IMR-90 (cell line): ENCODE measurements around the gene ZNF768. TPM values are rescaled to one million over a fixed set of nuclear protein-coding genes. Genes with fewer than 3 reads are reported as not detected.

Experiments used
- ATAC-seq: fragments of 200-7000 bp; cut with Tn5 transposase; 2 replicates; pipeline ENCODE4 v1.9.1; 2020; ENCODE audit warnings: low read depth, mild to moderate bottlenecking, moderate library complexity
- BruUV-seq: library from RNA; stranded (reverse); fragments of 400-500 nt; replicated peaks from 2 replicates; lab custom pipeline; 2021; lab: Mats Ljungman, UMichigan
- CTCF ChIA-PET: fragments of 300-600 bp; formaldehyde crosslinking; extraction: SDS; loops from one replicate; lab custom pipeline; 2021; ENCODE audit warnings: antibody characterized with exemption; lab: Yijun Ruan, JAX
- POLR2A ChIA-PET: fragments of 300-600 bp; sonication (Branson Sonifier 250); formaldehyde crosslinking; loops from one replicate; lab custom pipeline; 2022; ENCODE audit warnings: antibody characterized with exemption; ENCODE audit not compliant: unreplicated experiment; lab: Charles Lee
- DNase-seq: peaks from one replicate; pipeline ENCODE4 v3.0.0; 2013
- H2AFZ ChIP-seq: replicated peaks from 2 replicates; pipeline ENCODE3; 2013; ENCODE audit warnings: low read length, mild to moderate bottlenecking; ENCODE audit not compliant: poor library complexity
- H2AK5ac ChIP-seq: 2 replicates; pipeline ENCODE4 v1.6.1; 2013; ENCODE audit warnings: low read depth, low read length, inconsistent platforms
- H2AK9ac ChIP-seq: replicated peaks from 2 replicates; pipeline ENCODE3; 2013; ENCODE audit warnings: mild to moderate bottlenecking, low read depth, low read length, moderate library complexity; ENCODE audit not compliant: poor library complexity
- H2BK120ac ChIP-seq: 2 replicates; pipeline ENCODE4 v1.6.1; 2013; ENCODE audit warnings: low read depth, low read length, inconsistent platforms
- H2BK15ac ChIP-seq: 3 replicates; pipeline ENCODE4 v1.6.1; 2013; ENCODE audit warnings: low read depth, low read length, inconsistent platforms
- H2BK20ac ChIP-seq: 2 replicates; pipeline ENCODE4 v1.6.1; 2013; ENCODE audit warnings: low read depth, mild to moderate bottlenecking, inconsistent platforms, low read length, moderate library complexity
- H2BK5ac ChIP-seq: 2 replicates; pipeline ENCODE4 v1.6.1; 2013; ENCODE audit warnings: mild to moderate bottlenecking, low read depth, low read length, inconsistent platforms; ENCODE audit not compliant: poor library complexity, severe bottlenecking
- H3K14ac ChIP-seq: replicated peaks from 2 replicates; pipeline ENCODE4 v1.6.1; 2013; ENCODE audit warnings: low read depth, low read length, inconsistent platforms
- H3K18ac ChIP-seq: 2 replicates; pipeline ENCODE4 v1.6.1; 2013; ENCODE audit warnings: low read depth, low read length, control low read depth
- H3K23ac ChIP-seq: 2 replicates; pipeline ENCODE4 v1.6.1; 2013; ENCODE audit warnings: low read depth, low read length, inconsistent platforms
- H3K27ac ChIP-seq: 2 replicates; pipeline ENCODE4 v1.5.1; 2013; ENCODE audit warnings: mild to moderate bottlenecking, control low read depth, low read length; ENCODE audit not compliant: insufficient read depth
- H3K27me3 ChIP-seq: 2 replicates; pipeline ENCODE4 v1.6.1; 2013; ENCODE audit warnings: low read length; ENCODE audit not compliant: control insufficient read depth, insufficient read depth
- H3K36me3 ChIP-seq: 2 replicates; pipeline ENCODE4 v1.6.1; 2013; ENCODE audit warnings: low read length, mixed read lengths; ENCODE audit not compliant: control insufficient read depth, insufficient read depth
- H3K4ac ChIP-seq: 2 replicates; pipeline ENCODE4 v1.6.1; 2013; ENCODE audit warnings: low read depth, low read length, inconsistent platforms
- H3K4me1 ChIP-seq: 2 replicates; pipeline ENCODE4 v1.6.1; 2013; ENCODE audit warnings: low read length, mixed read lengths; ENCODE audit not compliant: control insufficient read depth, insufficient read depth
- H3K4me2 ChIP-seq: 2 replicates; pipeline ENCODE4 v1.6.1; 2013; ENCODE audit warnings: low read depth, mild to moderate bottlenecking, control low read depth, low read length, moderate library complexity
- H3K4me3 ChIP-seq: 2 replicates; pipeline ENCODE4 v1.5.1; 2013; ENCODE audit warnings: low read depth, mild to moderate bottlenecking, control low read depth, low read length, moderate library complexity; ENCODE audit not compliant: insufficient read depth
- H3K56ac ChIP-seq: 2 replicates; pipeline ENCODE4 v1.6.1; 2013; ENCODE audit warnings: low read length, inconsistent platforms; ENCODE audit not compliant: insufficient read depth; ENCODE audit errors: extremely low read depth
- H3K79me1 ChIP-seq, 2 experiments: 2 replicates each; pipeline ENCODE4 v1.6.1; 2013; ENCODE audit warnings: low read length in 2 of 2, inconsistent platforms in 1 of 2, low read depth in 1 of 2
- H3K9ac ChIP-seq: 2 replicates; pipeline ENCODE4 v1.6.1; 2013; ENCODE audit warnings: low read depth, low read length, control low read depth
- H3K9me1 ChIP-seq: 2 replicates; pipeline ENCODE4 v1.6.1; 2013; ENCODE audit warnings: low read length, inconsistent platforms; ENCODE audit not compliant: insufficient read depth
- H3K9me3 ChIP-seq: 2 replicates; pipeline ENCODE4 v1.6.1; 2013; ENCODE audit warnings: low read length; ENCODE audit not compliant: control insufficient read depth, insufficient read depth
- H4K20me1 ChIP-seq: 2 replicates; pipeline ENCODE4 v1.6.1; 2013; ENCODE audit warnings: low read length, inconsistent platforms; ENCODE audit not compliant: insufficient read depth
- H4K5ac ChIP-seq: 2 replicates; pipeline ENCODE4 v1.6.1; 2013; ENCODE audit warnings: mild to moderate bottlenecking, low read depth, low read length, control low read depth
- H4K8ac ChIP-seq, 2 experiments: 2 replicates each; pipeline ENCODE4 v1.6.1; 2013; ENCODE audit warnings: low read depth in 2 of 2, low read length in 2 of 2, control low read depth in 1 of 2, inconsistent platforms in 1 of 2
- H4K91ac ChIP-seq: 2 replicates; pipeline ENCODE4 v1.6.1; 2013; ENCODE audit warnings: low read depth, low read length, inconsistent platforms; ENCODE audit not compliant: insufficient read depth
- BHLHE40 ChIP-seq: fragments of 150-350 bp; IDR thresholded peaks from 2 replicates; pipeline ENCODE4 v1.6.1; 2016; ENCODE audit warnings: mild to moderate bottlenecking, low read depth, low read length
- CEBPB ChIP-seq: IDR thresholded peaks from 2 replicates; pipeline ENCODE4 v1.6.1; 2012; ENCODE audit warnings: low read depth, low read length, improper control_type of control experiment
- CHD1 ChIP-seq: IDR thresholded peaks from 2 replicates; pipeline ENCODE4 v1.6.1; 2012; ENCODE audit warnings: low read depth, low read length, improper control_type of control experiment
- ELK1 ChIP-seq: fragments of 150-350 bp; IDR thresholded peaks from 2 replicates; pipeline ENCODE4 v1.6.1; 2016; ENCODE audit warnings: low read depth, mild to moderate bottlenecking, low read length, moderate library complexity, borderline replicate concordance
- FOS ChIP-seq: fragments of 150-350 bp; IDR thresholded peaks from 2 replicates; pipeline ENCODE4 v1.6.1; 2016; ENCODE audit warnings: low read depth, low read length
- MAFK ChIP-seq: IDR thresholded peaks from 2 replicates; pipeline ENCODE4 v1.6.1; 2012; ENCODE audit warnings: low read depth, low read length, improper control_type of control experiment
- MAZ ChIP-seq: IDR thresholded peaks from 2 replicates; pipeline ENCODE4 v1.6.1; 2012; ENCODE audit warnings: low read depth, mild to moderate bottlenecking, low read length, improper control_type of control experiment, moderate library complexity, borderline replicate concordance
- MXI1 ChIP-seq: IDR thresholded peaks from 2 replicates; pipeline ENCODE4 v1.6.1; 2012; ENCODE audit warnings: low read depth, mild to moderate bottlenecking, low read length, moderate library complexity, borderline replicate concordance
- NFE2L2 ChIP-seq: fragments of 150-350 bp; IDR thresholded peaks from 2 replicates; pipeline ENCODE4 v1.6.1; 2016; ENCODE audit warnings: low read depth, mild to moderate bottlenecking, low read length
- POLR2A ChIP-seq: IDR thresholded peaks from 2 replicates; pipeline ENCODE4 v1.6.1; 2012; ENCODE audit warnings: mild to moderate bottlenecking, low read depth, low read length
- RAD21 ChIP-seq: IDR thresholded peaks from 2 replicates; pipeline ENCODE4 v1.6.1; 2012; ENCODE audit warnings: low read length, improper control_type of control experiment
- RCOR1 ChIP-seq: IDR thresholded peaks from 2 replicates; pipeline ENCODE4 v1.6.1; 2012; ENCODE audit warnings: mild to moderate bottlenecking, low read length, improper control_type of control experiment; ENCODE audit not compliant: insufficient replicate concordance
- RFX5 ChIP-seq: IDR thresholded peaks from 2 replicates; pipeline ENCODE4 v1.8.0; 2012; ENCODE audit warnings: low read depth, mild to moderate bottlenecking, low read length, moderate library complexity
- SMC3 ChIP-seq: fragments of 150-350 bp; IDR thresholded peaks from 2 replicates; pipeline ENCODE4 v1.6.1; 2016; ENCODE audit warnings: low read depth, mild to moderate bottlenecking, antibody characterized with exemption, low read length, moderate library complexity
- WGBS, 2 experiments: methylation state at CpG; one replicate each; pipeline versions ENCODE4 v1.1.5 to v1.1.7; 2013; ENCODE audit warnings: missing lambda C conversion rate in 2 of 2; ENCODE audit not compliant: insufficient read length in 1 of 2; ENCODE audit errors: extremely low coverage in 2 of 2; 5-methylcytosine and 5-hydroxymethylcytosine counted together
- dilution Hi-C: fragments of 300-500 bp; cut with HindIII; formaldehyde crosslinking; loops from one replicate; pipeline ENCODE4 v1.14.3; 2018; ENCODE audit warnings: low sequenced_read_pairs; ENCODE audit not compliant: unreplicated experiment
- in situ Hi-C: fragments of 300-500 bp; cut with MboI; formaldehyde crosslinking; loops from 3 replicates; pipeline ENCODE4 v1.14.3; 2019; ENCODE audit warnings: low sequenced_read_pairs, inconsistent platforms, mixed read lengths
- intact Hi-C: fragments of 100-400 bp; cut with micrococcal nuclease; formaldehyde crosslinking; loops from 2 replicates; pipeline ENCODE4 v1.10.0; 2022
- polyA plus RNA-seq, 3 experiments: library from polyadenylated mRNA; depleted of rRNA; stranded (reverse); fragments of >200 nt; gene quantifications; 2 replicates each; pipeline ENCODE4 v1.2.3, GENCODE V29; 2012; ENCODE audit warnings: low replicate concordance in 1 of 3
- total RNA-seq: library from RNA; depleted of rRNA; stranded (reverse); fragments of >200 nt; gene quantifications from 2 replicates; pipeline ENCODE4 v1.2.3, GENCODE V29; 2012
- TF ChIP-seq, protein P1 (sequence below): fragments of 150-350 bp; IDR thresholded peaks from 2 replicates; pipeline ENCODE4 v1.6.1; 2017; ENCODE audit warnings: mild to moderate bottlenecking, antibody characterized with exemption, low read length, low read depth
- TF ChIP-seq, protein P2 (sequence below): conservative IDR thresholded peaks from 2 replicates; pipeline ENCODE4 v1.5.1; 2012; ENCODE audit warnings: mild to moderate bottlenecking, low read depth, low read length, improper control_type of control experiment

The ZNF768 gene
- total and polyA plus RNA-seq, 2 of the 4 experiments (the other 2 are of a cell fraction), result 9.3 to 22.1 TPM

GRCh38 chr16:30553393-30553899 is 27.1 kb upstream of the ZNF768 start:
- Histone ChIP-seq H3K27me3 (no peaks in the 10 kb centered on the region), H2BK120ac (no peak overlapping the region), H3K18ac (no peak overlapping the region), H3K4me3 (no peak overlapping the region), H2AFZ (no peak overlapping the region), H3K4me2 (no peak overlapping the region), H3K4me1 (peaks cover 6% of the 10 kb centered on the region), H2BK20ac (no peak overlapping the region), H3K23ac (no peak overlapping the region), H3K36me3 (peaks cover 23% of the 10 kb centered on the region), H3K79me1 (peaks cover 16 to 40% of the 10 kb centered on the region in 2 experiments; a peak in 2 of 4 replicates), H3K9ac (no peak overlapping the region), H4K8ac (no peak overlapping the region), H4K91ac (no peak overlapping the region), H2AK5ac (no peak overlapping the region), H3K9me1 (peaks cover 6% of the 10 kb centered on the region; the same call in 1 of the 2 replicates), H3K56ac (no peak overlapping the region), H2BK15ac (no peak overlapping the region), H2BK5ac (no peak overlapping the region), H3K27ac (no peak overlapping the region), H4K20me1 (no peaks in the 10 kb centered on the region; the same call in 1 of the 2 replicates), H3K14ac (no peak overlapping the region), H3K4ac (no peak overlapping the region), H2AK9ac (no peak overlapping the region), H3K9me3 (no peaks in the 10 kb centered on the region), H4K5ac (no peak overlapping the region)
- DNase-seq (no peak), ATAC-seq (no peak)
- BruUV-seq, result no TSS peak
- WGBS, 2 experiments, result no CpG with 5 or more reads among the region's 2 CpGs
- TF ChIP-seq RAD21 (no peak), FOS (no peak), NFE2L2 (no peak), MAFK (no peak), MAZ (no peak), POLR2A (no peak), ELK1 (no peak), SMC3 (no peak), MXI1 (no peak), BHLHE40 (no peak), CHD1 (no peak), RFX5 (no peak), CEBPB (no peak), RCOR1 (no peak)
- TF ChIP-seq, protein P1, sequence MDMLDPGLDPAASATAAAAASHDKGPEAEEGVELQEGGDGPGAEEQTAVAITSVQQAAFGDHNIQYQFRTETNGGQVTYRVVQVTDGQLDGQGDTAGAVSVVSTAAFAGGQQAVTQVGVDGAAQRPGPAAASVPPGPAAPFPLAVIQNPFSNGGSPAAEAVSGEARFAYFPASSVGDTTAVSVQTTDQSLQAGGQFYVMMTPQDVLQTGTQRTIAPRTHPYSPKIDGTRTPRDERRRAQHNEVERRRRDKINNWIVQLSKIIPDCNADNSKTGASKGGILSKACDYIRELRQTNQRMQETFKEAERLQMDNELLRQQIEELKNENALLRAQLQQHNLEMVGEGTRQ, result no peak
- TF ChIP-seq, protein P2, sequence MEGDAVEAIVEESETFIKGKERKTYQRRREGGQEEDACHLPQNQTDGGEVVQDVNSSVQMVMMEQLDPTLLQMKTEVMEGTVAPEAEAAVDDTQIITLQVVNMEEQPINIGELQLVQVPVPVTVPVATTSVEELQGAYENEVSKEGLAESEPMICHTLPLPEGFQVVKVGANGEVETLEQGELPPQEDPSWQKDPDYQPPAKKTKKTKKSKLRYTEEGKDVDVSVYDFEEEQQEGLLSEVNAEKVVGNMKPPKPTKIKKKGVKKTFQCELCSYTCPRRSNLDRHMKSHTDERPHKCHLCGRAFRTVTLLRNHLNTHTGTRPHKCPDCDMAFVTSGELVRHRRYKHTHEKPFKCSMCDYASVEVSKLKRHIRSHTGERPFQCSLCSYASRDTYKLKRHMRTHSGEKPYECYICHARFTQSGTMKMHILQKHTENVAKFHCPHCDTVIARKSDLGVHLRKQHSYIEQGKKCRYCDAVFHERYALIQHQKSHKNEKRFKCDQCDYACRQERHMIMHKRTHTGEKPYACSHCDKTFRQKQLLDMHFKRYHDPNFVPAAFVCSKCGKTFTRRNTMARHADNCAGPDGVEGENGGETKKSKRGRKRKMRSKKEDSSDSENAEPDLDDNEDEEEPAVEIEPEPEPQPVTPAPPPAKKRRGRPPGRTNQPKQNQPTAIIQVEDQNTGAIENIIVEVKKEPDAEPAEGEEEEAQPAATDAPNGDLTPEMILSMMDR, result no peak
- dilution Hi-C loops, result no loop called here
- CTCF ChIA-PET, result no interaction called here
- in situ Hi-C loops, result no loop called here
- POLR2A ChIA-PET, result interaction anchor here (0.7 kb wide), 1 partner anchor 18 kb away, joined by 4 read pairs; no protein-coding TSS in a partner anchor
- intact Hi-C loops, result no loop called here
